ENCODE results near the gene RELT. TPM values are rescaled to one million over a fixed set of nuclear protein-coding genes. Genes with fewer than 3 reads are reported as not detected.

The RELT gene
- total and polyA plus RNA-seq, 2 donors, result 9.9 to 10.4 TPM

DNA sequence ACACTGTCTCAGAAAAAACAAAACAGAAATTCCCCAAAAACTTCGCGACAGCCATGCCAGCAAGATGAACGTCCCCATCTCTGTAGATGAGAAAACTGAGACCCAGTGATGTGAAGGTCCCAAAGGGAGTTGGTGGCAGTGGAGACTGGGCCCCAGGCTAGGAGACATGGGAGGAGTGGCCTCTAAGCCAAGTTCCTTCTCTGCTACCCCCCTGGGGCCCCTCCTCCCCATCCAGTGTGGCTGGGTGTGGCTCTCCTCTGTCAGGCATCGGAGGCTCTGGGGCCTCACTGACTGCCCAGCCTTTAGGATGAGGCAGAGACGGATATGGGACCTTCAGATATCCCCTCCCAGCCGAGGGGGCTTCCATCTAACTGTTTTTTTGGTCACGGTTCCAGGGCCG is 9.8 kb downstream of the RELT start:
- Histone ChIP-seq H3K4me3 (ENCODE audit: low read length in 2 of 2) (no peak overlapping the region), H3K27me3 (ENCODE audit: control insufficient read depth in 2 of 2, insufficient read depth in 1 of 2, low read length in 1 of 2) (no peaks in the 10 kb centered on the region), H3K4me1 (ENCODE audit: control insufficient read depth in 2 of 2, insufficient read depth in 2 of 2, low read length in 2 of 2) (peaks cover 44 to 79% of the 10 kb centered on the region in 2 donors), H3K27ac (ENCODE audit: low read depth in 1 of 2, low read length in 1 of 2) (peak overlapping the region; percentile 77 to 91), H3K9me3 (ENCODE audit: control insufficient read depth in 2 of 2, insufficient read depth in 1 of 2, low read length in 1 of 2) (peaks cover 0 to 9% of the 10 kb centered on the region in 2 donors), H3K36me3 (ENCODE audit: control insufficient read depth in 2 of 2, insufficient read depth in 2 of 2, low read length in 1 of 2) (peaks cover 2 to 4% of the 10 kb centered on the region in 2 donors)
- 85% methylated on average over 8 of the region's 8 CpGs for WGBS
- peak in 1 of 9 donors; percentile 55 for DNase-seq (ENCODE audit: low read depth in 6 of 9, low spot score in 9 of 9)

DNA sequence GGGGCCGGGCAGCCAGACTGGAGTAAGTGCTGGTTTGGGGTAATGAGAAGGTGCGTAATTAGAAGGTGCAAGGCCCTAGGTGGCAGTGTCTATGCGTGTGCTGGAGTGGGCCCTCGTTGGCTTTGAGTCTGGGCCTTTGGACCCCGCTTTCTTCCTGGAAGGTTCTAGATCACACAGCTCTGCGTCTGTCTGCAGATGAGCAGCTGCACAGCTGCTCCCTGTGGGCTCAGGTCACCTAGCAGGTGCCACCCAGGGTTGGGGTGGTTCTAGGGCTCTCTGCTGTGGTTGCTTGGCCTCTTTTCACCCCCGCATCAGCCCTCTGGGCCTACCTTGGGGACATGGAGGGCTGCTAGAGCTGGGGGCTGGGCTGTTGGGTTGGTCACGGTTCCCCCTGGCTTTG is 10.3 kb downstream of the RELT start:
- H3K4me1 ChIP-seq (ENCODE audit: control insufficient read depth in 2 of 2, insufficient read depth in 2 of 2, low read length in 2 of 2), result peaks cover 44 to 74% of the 10 kb centered on the region in 2 donors
- no peaks in the 10 kb centered on the region for H3K27me3 ChIP-seq (ENCODE audit: control insufficient read depth in 2 of 2, insufficient read depth in 1 of 2, low read length in 1 of 2)
- peaks cover 0 to 9% of the 10 kb centered on the region in 2 donors for H3K9me3 ChIP-seq (ENCODE audit: control insufficient read depth in 2 of 2, insufficient read depth in 1 of 2, low read length in 1 of 2)
- H3K4me3 ChIP-seq (ENCODE audit: low read length in 2 of 2), result no peak overlapping the region
- DNase-seq (ENCODE audit: low read depth in 6 of 9, low spot score in 9 of 9), result peak in 6 of 9 donors; percentile 47 to 81 (median 60)
- WGBS, result 61% methylated on average over 8 of the region's 8 CpGs
- H3K36me3 ChIP-seq (ENCODE audit: control insufficient read depth in 2 of 2, insufficient read depth in 2 of 2, low read length in 1 of 2), result peaks cover 4 to 7% of the 10 kb centered on the region in 2 donors
- H3K27ac ChIP-seq (ENCODE audit: low read depth in 1 of 2, low read length in 1 of 2), result peak overlapping the region; percentile 77 to 91

DNA sequence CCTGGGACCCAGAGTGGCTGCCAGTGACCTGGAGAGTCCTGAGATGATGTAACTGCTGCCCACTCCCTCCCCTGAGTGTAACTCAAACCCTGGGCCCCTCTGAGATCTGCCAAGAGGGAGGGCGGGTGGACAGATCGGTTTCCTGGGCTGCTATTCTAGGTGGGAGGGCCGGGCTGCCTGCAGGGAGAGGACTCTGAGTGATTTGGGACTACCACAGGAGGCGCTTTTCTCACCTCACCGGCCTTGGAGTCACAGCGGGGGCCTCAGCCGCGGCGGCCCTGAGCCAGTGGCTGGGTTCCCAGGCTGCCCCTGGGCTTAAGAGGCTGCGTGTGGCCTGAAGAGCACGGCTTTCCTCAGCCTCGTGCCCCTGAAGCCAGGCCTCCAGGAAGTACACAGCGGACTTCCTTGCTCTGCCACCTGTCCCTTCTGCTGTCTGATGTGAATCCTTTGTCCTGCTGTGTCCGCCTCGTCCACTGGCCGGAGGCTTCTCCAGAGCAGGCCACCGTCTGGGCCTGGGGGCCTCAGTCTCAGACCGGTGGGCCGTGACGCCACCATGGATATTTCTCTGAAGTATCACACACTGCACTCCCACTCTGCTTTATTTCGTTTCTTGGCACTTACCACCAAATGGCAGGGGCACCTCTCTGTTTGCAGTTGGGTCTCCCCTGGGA is 11.5 kb downstream of the RELT start:
- Histone ChIP-seq H3K27ac (ENCODE audit: low read depth in 1 of 2, low read length in 1 of 2) (peak overlapping the region; percentile 34 to 91), H3K4me3 (ENCODE audit: low read length in 2 of 2) (no peak overlapping the region), H3K36me3 (ENCODE audit: control insufficient read depth in 2 of 2, insufficient read depth in 2 of 2, low read length in 1 of 2) (peaks cover 5 to 14% of the 10 kb centered on the region in 2 donors), H3K4me1 (ENCODE audit: control insufficient read depth in 2 of 2, insufficient read depth in 2 of 2, low read length in 2 of 2) (peaks cover 40 to 63% of the 10 kb centered on the region in 2 donors), H3K9me3 (ENCODE audit: control insufficient read depth in 2 of 2, insufficient read depth in 1 of 2, low read length in 1 of 2) (peaks cover 0 to 9% of the 10 kb centered on the region in 2 donors), H3K27me3 (ENCODE audit: control insufficient read depth in 2 of 2, insufficient read depth in 1 of 2, low read length in 1 of 2) (no peaks in the 10 kb centered on the region)
- 91% methylated on average over 21 of the region's 21 CpGs for WGBS
- DNase-seq (ENCODE audit: low read depth in 6 of 9, low spot score in 9 of 9), result no peak

DNA sequence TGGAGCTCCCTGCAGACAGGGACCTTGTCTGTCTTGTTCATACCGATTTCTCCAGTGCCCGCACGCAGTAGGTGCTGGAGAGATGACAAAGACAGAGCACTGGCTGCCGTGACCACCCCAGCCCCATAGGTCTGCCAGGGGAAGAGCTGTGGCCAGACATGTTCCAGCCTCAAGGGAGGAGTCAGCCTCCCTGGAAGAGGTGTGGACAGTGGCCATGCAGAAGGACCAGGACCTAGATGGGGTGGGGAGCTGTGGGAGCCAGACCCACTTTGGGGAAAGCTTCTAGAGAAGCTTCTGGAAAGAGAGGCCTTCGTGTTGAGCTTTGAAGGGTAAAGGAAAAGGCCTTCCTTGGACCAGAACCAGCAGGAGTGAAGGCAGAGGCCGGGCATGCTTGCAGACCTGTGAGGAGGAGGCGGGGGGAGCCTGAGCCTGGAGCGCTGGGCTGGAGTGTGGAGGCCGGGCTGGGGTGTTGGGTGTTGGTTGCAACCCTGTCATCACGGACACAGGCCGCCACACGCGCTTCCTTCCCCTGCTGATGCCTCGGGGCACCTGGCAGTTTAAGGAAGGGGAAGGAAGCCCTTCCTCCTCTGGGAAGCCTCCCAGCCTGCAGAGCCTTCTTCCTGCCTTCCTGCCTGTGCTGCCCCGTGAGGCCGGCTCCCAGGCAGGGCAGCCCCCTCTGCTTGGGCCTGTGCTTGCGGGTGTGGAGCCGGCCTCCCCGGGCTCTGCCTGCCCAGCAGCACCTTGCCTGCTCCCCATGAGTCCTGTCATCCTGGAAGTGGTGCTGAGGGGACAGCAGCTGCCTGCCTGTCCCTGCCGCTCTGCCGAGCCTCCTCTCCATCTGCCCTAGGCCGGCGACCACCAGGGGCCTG is 12.3 kb downstream of the RELT start:
- WGBS, result 77% methylated on average over 23 of the region's 23 CpGs
- Histone ChIP-seq H3K27me3 (ENCODE audit: control insufficient read depth in 2 of 2, insufficient read depth in 1 of 2, low read length in 1 of 2) (no peaks in the 10 kb centered on the region), H3K9me3 (ENCODE audit: control insufficient read depth in 2 of 2, insufficient read depth in 1 of 2, low read length in 1 of 2) (peaks cover 0 to 9% of the 10 kb centered on the region in 2 donors), H3K36me3 (ENCODE audit: control insufficient read depth in 2 of 2, insufficient read depth in 2 of 2, low read length in 1 of 2) (peaks cover 8 to 14% of the 10 kb centered on the region in 2 donors), H3K27ac (ENCODE audit: low read depth in 1 of 2, low read length in 1 of 2) (peak overlapping the region in 1 of 2 donors; percentile 10), H3K4me3 (ENCODE audit: low read length in 2 of 2) (no peak overlapping the region), H3K4me1 (ENCODE audit: control insufficient read depth in 2 of 2, insufficient read depth in 2 of 2, low read length in 2 of 2) (peaks cover 36 to 55% of the 10 kb centered on the region in 2 donors)
- DNase-seq (ENCODE audit: low read depth in 6 of 9, low spot score in 9 of 9), result no peak

DNA sequence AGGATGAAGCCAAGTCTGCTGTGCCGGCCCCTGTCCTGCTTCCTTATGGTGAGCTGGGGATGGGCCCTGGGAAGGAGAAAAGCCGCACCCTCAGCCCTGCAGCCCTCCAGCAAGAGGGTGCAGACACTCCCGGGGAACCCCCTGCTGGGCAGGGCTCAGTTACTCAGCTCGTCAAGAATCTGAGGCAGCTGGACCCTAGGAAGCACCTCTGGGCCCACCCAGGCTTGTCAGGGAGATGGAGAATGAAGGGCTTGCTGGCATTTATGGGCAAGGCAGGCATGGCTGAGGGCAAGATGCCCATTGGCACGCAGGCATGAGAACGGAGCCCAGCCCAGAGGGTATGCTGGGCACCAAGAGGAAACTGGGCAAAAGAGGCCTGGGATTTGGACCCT is 12.9 kb downstream of the RELT start:
- no peak overlapping the region for H3K4me3 ChIP-seq (ENCODE audit: low read length in 2 of 2)
- H3K36me3 ChIP-seq (ENCODE audit: control insufficient read depth in 2 of 2, insufficient read depth in 2 of 2, low read length in 1 of 2), result peaks cover 9 to 14% of the 10 kb centered on the region in 2 donors

DNA sequence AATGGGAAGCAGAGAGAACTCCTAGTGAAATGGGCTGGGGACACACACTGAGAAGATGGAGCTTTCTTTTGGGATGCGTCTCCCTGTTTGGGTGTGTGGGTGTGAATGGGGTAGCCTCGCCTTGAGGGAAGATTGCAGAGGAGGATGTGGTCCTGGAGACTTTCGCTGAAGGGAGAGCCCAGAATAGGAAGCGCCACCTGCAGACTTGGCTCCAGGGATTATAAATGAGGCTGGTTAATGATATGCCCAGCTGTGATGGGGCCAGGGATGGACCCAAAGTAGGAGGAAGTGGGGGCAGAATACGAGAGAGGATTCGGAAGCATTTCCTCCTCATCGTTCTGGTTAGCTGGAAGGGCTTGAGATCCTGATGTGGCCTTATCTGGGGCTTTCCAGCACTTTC is 13.7 kb downstream of the RELT start:
- Histone ChIP-seq H3K27me3 (ENCODE audit: control insufficient read depth in 2 of 2, insufficient read depth in 1 of 2, low read length in 1 of 2) (no peaks in the 10 kb centered on the region), H3K4me3 (ENCODE audit: low read length in 2 of 2) (no peak overlapping the region), H3K36me3 (ENCODE audit: control insufficient read depth in 2 of 2, insufficient read depth in 2 of 2, low read length in 1 of 2) (peaks cover 17 to 18% of the 10 kb centered on the region in 2 donors), H3K9me3 (ENCODE audit: control insufficient read depth in 2 of 2, insufficient read depth in 1 of 2, low read length in 1 of 2) (peaks cover 0 to 9% of the 10 kb centered on the region in 2 donors), H3K4me1 (ENCODE audit: control insufficient read depth in 2 of 2, insufficient read depth in 2 of 2, low read length in 2 of 2) (peaks cover 26 to 41% of the 10 kb centered on the region in 2 donors), H3K27ac (ENCODE audit: low read depth in 1 of 2, low read length in 1 of 2) (no peak overlapping the region)
- DNase-seq (ENCODE audit: low read depth in 6 of 9, low spot score in 9 of 9), result no peak
- WGBS, result 92% methylated on average over 7 of the region's 7 CpGs

More for the DNA sequence above, 12.9 kb downstream of the RELT start:
- no peak for DNase-seq (ENCODE audit: low read depth in 6 of 9, low spot score in 9 of 9)
- no peak overlapping the region for H3K27ac ChIP-seq (ENCODE audit: low read depth in 1 of 2, low read length in 1 of 2)
- H3K27me3 ChIP-seq (ENCODE audit: control insufficient read depth in 2 of 2, insufficient read depth in 1 of 2, low read length in 1 of 2), result no peaks in the 10 kb centered on the region
- 97% methylated on average over 6 of the region's 6 CpGs for WGBS
- H3K9me3 ChIP-seq (ENCODE audit: control insufficient read depth in 2 of 2, insufficient read depth in 1 of 2, low read length in 1 of 2), result peaks cover 0 to 9% of the 10 kb centered on the region in 2 donors
- H3K4me1 ChIP-seq (ENCODE audit: control insufficient read depth in 2 of 2, insufficient read depth in 2 of 2, low read length in 2 of 2), result peaks cover 34 to 49% of the 10 kb centered on the region in 2 donors

DNA sequence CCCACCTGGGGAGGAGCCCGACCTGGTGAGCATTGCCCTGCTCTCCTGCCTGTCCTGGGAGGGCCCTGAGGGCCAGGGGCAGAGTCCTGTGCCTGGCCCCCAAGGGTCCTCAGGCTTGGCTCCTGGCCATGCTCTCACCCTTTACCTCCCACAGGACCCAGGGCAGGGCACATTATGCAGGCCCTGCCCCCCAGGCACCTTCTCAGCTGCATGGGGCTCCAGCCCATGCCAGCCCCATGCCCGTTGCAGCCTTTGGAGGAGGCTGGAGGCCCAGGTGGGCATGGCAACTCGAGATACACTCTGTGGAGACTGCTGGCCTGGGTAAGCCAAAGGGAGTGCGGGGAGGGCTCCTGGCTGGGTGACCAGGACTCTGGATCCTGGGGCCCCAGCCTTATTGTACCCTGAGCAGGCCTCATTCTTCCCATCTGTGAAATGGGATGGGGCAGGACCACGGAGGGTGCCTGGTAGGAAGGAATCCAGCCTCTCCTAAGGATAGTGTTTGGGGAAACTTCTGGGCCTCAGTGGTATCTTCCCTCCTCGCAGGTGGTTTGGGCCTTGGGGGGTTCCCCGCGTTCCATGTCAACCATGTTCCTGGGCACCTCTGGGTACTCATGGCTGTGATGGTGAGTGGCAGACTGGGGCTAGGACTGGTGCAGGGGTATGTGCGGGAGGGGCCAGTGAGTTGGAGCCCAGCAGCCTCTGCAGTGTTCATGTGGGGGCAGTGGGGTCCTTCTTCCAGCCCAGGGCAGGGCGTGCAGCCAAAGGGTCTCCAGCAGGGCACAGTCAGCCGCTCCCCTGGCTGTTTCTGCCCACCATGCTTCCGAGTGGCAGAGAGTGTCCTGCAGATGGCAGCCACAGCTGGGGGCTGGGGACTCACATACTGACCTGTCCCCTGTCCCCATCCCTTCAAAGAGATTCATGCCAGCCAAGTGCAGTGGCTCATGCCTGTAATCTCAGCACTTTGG is 14.7 kb downstream of the RELT start:
- Histone ChIP-seq H3K27me3 (ENCODE audit: control insufficient read depth in 2 of 2, insufficient read depth in 1 of 2, low read length in 1 of 2) (no peaks in the 10 kb centered on the region), H3K9me3 (ENCODE audit: control insufficient read depth in 2 of 2, insufficient read depth in 1 of 2, low read length in 1 of 2) (peaks cover 0 to 9% of the 10 kb centered on the region in 2 donors), H3K27ac (ENCODE audit: low read depth in 1 of 2, low read length in 1 of 2) (no peak overlapping the region), H3K4me1 (ENCODE audit: control insufficient read depth in 2 of 2, insufficient read depth in 2 of 2, low read length in 2 of 2) (peaks cover 16 to 31% of the 10 kb centered on the region in 2 donors), H3K36me3 (ENCODE audit: control insufficient read depth in 2 of 2, insufficient read depth in 2 of 2, low read length in 1 of 2) (peaks cover 24 to 26% of the 10 kb centered on the region in 2 donors), H3K4me3 (ENCODE audit: low read length in 2 of 2) (no peak overlapping the region)
- no peak for DNase-seq (ENCODE audit: low read depth in 6 of 9, low spot score in 9 of 9)
- WGBS, result 91% methylated on average over 12 of the region's 12 CpGs

DNA sequence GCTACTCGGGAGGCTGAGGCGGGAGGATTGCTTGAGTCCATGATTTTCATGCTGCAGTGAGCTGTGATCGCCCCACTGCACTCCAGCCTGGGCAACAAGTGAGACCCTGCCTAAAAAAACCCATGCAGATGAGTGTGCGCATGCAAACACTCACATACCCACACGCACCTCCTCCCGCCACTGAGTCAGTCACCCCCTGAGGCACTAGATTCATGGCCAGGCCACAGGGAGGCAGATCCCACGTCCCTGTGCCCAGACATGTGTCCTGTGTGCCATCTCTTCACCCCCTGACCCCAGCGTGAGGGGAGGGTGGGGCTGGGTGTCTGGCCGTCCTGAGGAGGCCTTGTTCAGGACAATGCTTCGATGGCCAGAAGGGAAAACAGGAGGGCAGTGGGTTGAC is 15.5 kb downstream of the RELT start:
- Histone ChIP-seq H3K9me3 (ENCODE audit: control insufficient read depth in 2 of 2, insufficient read depth in 1 of 2, low read length in 1 of 2) (peaks cover 0 to under 1% of the 10 kb centered on the region in 2 donors), H3K27me3 (ENCODE audit: control insufficient read depth in 2 of 2, insufficient read depth in 1 of 2, low read length in 1 of 2) (no peaks in the 10 kb centered on the region), H3K27ac (ENCODE audit: low read depth in 1 of 2, low read length in 1 of 2) (no peak overlapping the region), H3K4me1 (ENCODE audit: control insufficient read depth in 2 of 2, insufficient read depth in 2 of 2, low read length in 2 of 2) (peaks cover 8 to 24% of the 10 kb centered on the region in 2 donors), H3K4me3 (ENCODE audit: low read length in 2 of 2) (no peak overlapping the region), H3K36me3 (ENCODE audit: control insufficient read depth in 2 of 2, insufficient read depth in 2 of 2, low read length in 1 of 2) (peaks cover 28 to 31% of the 10 kb centered on the region in 2 donors)
- WGBS, result 98% methylated on average over 10 of the region's 10 CpGs
- DNase-seq (ENCODE audit: low read depth in 6 of 9, low spot score in 9 of 9), result no peak
